Stimulated activated CD8-positive, alpha-beta memory T cell treated with anti-CD3 and anti-CD28 coated beads, Interleukin-7, amount 100 ng/mL, for 24 hours (primary cell): ENCODE measurements around the gene PPP1R1B.
"Not testable (repeated sequence)": the region's sequence is repeated elsewhere in the genome, so short reads cannot be mapped to it uniquely, and the experiment has no call there.

Experiments
- DNase-seq: peaks from one replicate; pipeline ENCODE4 v3.0.0-alpha.2; 2020; ENCODE audit warnings: low read depth

Gene PPP1R1B

DNA sequence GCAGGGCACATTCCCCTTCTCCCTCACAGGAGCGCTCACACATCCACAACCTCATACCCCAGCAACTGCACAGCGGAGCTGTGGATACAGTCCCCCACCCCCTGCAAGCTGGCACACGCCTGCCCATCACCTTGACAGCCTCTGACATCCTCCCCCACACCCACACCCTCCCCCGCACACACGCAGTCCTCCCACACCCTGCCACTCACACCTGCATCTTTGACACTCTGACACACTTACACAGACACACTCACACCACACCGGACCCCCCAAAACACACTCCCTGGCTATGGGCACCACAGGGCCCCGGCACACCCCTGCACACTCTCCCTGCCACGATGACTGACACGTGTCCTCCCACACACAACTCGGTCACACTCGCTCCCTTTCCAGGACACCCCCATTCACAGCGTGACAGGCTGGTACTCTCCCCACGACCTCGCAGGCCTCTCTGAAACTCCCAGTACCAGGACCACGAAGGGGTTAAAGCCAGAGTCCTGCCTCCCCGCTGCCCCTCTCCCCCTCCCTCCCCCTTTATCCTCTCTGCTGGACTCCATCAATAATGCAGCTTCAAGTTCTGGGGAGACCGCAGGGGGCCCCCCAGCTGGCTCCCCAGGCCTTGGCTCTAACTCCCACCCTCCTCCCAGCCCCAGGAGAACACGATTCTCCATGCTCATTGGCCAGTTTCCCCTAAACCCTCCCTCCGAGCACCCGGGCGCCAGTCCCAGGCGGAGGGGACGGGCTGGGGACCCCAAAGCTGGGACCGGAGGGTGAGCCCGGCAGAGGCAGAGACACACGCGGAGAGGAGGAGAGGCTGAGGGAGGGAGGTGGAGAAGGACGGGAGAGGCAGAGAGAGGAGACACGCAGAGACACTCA, at the start of gene PPP1R1B:
Gene PPP1R1B, plus strand, starts transcription at position 782 of the 876 bp plus-strand sequence. CDS start 441 bp downstream, outside the sequence.
- DNase-seq = no peak

DNA sequence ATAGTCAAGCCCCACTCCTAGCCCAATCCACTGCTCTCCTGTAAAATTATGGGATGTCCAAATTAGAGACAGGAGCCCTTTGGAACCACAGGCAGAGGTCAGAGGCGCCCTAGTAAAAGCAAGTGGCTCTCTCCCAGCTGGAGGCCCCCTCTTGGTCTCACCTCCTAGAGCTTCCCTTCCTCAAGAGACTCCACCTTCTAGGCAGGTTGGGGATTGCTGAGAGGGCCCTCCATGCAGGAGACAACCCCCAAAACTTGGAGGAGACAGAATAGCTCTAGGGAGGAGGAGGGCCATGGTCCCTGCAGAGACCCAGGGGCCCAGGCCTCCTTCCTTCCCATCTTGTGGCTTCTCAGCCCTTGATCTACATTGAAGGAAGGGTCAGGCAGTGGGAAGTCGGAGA, 48.5 kb upstream of the PPP1R1B start:
- DNase-seq = no peak

DNA sequence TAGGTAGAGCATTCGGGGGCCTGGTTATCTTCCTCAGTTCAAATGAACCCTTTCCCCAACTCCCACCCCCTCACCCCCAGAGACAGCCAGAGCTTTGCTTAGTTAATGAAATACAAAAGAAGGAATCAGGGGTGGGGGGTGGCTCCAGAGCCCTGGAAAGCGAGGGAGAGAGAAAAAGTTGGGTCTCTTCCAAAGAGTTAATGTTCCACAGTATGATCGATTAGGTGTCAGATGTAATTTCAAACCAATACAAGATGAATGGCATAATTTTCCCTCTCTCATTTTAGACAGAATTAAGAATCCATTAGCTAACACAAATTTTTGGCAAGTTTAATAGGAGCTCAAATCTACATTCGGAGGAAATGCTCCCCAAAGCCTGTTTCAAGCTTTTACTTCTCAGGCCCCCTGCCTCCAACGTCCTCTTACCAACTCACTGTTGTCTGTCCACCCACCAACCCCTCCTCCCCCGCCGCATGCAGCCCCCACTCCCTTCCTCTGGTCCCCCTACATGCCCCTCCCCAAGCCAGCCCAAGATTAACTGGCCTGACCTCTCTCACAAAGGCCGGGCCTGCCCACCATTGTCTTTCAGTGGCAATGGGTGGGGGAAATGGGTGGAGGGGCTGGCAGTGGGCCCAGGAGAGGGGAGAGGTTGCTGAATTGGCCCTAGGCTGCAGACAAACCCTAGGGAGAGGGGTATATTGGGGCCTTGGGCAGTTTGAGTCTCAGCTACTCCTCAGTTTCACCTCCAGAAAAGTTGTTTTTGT, 47.3 kb upstream of the PPP1R1B start:
- DNase-seq = no peak

DNA sequence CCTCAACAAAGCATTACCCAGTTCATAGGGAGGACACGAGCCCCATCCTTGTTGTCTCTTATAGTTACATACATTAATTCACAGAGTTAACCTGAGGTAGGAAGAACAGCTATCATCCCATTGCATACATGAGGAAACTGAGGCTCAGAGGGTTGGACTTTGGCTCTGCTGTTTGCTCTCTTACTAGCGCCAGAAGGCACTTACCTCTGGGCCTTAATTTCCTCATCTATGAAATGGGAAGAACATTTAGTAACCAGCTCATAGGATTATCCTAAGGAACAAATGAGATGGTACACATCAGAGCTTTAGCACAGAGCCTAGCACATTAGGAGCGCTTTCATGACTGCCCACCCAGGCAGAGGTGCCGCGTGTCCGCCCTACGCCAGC, 46.7 kb upstream of the PPP1R1B start:
- DNase-seq = no peak

DNA sequence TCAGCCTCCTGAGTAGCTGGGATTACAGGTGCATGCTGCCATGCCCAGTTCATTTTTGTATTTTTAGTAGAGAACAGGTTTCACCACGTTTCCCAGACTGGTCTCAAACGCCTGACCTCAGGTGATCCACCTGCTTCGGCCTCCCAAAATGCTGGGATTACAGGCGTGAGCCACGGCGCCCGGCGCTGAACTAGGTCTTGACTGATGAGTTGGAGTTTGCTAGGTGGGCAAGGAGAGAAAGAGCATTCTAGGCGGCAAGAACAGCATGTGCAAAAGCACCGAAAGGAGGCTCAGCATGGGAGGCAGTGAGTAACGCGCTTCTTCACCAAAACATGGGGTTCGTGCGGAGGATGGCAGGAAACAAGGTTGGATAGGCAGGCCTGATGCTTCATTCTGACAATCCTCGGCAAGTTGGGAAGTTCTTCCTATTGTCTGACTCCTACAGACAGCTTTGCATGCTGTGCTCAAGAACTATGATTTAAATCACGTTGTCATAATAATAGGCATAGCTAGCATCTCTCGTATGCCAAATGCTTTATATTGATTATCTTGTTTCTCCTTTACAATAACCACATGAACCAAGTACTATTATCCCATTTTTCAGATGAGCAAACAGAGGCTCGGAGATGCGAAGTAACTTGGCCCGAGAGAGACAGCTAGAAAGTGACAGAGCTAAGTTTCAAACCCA, 45.5 kb upstream of the PPP1R1B start:
- DNase-seq = no peak

DNA sequence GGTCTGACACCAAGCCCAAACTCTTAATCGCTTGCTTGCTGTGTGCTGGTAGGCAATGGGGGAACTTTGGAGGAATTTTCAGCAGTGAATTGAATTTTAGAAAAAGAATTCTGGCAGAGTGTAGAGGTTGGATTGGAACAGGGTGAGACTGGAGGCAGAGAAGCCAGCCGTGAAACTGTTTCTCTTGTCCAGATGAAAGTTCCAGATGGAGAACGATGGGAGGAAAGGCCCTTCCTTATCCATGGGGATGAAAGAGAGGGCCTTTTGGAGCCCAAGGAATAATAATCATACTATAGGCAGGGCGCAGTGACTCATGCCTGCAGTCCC, 45.0 kb upstream of the PPP1R1B start:
- no peak for DNase-seq

DNA sequence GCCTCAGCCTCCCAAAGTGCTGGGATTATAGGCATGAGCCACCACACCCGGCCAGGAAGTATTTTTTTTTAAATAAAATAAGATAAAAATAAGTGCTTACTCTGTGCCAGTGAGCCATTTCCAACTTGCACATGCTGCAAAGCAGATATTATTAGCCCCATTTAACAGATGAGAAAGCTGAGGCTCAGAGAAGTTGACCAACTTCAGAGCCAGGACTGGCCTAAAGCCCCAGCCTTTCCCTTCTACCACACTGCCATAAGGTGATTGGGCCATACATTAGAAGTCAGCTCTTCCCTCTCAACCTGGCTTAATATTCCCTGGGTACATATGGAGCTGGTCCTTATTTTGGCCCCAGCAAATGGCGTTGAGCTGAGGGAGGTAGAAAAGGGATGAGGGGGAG, 44.1 kb upstream of the PPP1R1B start:
- DNase-seq = no peak

DNA sequence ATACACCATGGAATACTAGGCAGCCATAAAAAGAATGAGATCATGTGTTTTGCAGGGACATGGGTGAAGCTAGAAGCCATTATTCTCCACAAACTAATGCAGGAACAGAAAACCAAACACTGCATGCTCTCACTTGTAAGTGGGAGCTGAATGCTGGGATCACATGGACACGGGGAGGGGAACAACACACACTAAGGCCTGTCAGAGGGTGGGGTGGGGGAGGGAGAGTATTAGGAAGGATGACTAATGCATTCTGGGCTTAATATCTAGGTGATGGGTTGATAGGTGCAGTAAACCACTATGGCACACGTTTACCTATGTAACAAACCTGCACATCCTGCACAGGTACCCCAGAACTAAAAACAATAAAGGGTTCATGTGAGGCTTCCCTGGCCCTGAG, 36.6 kb upstream of the PPP1R1B start:
- not testable (repeated sequence) for DNase-seq

DNA sequence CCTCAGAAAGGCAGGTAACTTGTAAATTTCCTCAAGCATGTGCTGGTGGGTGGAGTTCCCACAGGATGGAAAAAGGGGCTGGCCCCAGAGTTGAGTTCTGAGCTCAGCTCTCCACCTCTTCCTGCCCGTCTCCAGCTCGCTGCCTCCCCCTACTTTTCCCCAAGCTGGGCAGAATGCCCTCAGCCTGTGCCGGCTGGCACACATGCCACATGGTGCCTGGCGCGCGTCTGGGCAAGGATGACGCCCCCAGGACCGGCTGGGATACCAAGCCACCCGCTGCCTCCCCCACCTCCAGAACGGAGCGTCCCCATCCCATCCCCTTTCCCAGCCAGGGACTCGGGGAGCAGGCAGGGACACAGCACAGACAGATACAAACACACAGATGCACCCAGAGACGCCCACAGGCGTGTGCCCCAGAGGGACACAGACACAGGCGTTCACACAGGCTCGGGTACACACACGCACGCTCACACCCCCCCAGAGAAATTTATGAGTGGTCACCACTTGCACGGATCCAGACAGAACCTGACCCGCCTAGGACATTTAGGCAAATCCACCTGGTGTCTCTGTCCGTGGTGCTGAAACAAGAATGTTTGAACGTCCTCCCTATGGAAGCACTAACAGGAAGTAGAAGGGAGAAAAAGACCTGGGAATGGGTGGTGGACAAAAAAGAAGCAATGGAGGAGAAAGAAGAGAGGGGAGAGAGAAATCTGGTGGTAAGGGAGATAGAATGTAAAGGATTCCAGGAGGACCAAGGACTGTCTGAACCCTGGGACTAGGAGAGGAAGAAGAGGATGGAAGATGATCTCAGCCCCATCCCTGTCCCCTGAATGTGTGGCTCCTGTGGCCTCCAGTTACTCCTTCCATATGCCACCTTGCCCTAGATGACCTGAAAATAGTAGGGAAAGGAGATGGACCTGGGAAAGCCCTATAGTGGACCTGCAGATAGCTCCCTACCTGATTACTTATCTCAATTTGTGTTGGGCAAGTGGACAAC, 34.5 kb upstream of the PPP1R1B start:
- DNase-seq = no peak

DNA sequence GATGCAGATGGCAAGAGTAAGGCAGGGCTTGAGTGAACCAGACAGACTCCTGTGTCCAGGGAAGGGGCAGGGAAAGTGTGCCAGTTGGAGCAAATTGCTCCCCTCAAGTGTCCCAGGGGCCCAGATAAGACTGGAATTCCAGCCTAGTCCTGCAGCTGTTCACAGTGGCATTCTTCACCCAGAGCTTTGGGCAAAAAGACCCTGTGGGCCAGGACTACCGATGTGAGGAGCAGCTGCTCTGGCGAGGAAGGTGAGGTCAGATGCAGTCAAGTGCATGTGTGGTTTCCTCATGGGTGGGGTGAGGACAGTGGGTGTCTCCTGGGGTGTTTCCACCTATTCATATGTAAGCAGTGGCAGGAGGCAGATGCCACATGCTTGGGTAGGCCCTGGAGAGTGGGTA, 33.4 kb upstream of the PPP1R1B start:
- no peak for DNase-seq

DNA sequence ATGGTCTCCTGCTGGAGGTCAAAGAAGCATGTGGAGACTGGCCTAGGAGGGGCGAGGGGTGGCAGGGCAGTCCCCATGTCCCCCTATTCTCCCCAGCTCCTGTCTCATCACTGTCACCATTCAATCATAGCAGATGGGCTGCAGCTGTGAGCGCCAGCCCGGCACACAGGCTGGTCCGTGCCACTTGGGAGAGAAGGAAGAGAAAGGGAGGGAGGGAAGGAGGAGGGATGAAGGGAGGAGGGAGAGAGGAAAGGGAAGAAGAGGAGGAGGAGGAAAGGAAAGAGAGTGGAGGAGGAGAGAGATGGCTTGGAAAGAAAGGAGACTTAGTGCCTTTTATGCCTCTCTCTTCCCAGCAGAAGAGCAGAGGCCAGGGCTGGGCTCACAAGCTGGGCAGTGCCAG, 31.5 kb upstream of the PPP1R1B start:
- no peak for DNase-seq

DNA sequence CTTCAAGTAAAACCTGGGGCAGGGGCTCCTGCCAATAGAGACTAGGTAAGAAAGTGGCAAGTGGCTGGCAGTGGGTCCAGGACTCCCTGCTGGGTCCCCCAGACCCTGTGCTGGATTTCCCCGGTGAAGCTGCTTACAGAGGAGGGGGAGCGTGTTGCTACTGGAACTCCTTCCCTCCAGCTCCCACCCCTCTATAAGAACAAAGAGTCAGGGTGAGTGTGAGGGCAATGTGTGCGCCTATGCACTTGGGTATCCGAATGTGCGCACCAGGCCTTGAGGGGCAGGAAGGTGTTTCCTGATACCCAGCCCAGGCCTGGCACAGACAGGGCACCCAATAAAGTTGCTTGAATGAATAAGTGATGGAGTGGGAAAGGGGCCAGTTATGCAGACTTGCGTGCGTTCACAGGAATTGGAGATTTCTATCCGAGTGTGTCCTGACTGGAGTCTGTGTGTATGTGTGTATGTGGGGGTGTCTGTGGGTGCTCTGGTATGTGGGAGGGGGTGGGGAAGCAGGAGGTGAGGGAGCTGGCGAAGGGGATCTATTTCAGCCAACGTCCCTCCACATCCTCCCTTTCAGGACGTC, 30.7 kb upstream of the PPP1R1B start:
- DNase-seq = no peak

DNA sequence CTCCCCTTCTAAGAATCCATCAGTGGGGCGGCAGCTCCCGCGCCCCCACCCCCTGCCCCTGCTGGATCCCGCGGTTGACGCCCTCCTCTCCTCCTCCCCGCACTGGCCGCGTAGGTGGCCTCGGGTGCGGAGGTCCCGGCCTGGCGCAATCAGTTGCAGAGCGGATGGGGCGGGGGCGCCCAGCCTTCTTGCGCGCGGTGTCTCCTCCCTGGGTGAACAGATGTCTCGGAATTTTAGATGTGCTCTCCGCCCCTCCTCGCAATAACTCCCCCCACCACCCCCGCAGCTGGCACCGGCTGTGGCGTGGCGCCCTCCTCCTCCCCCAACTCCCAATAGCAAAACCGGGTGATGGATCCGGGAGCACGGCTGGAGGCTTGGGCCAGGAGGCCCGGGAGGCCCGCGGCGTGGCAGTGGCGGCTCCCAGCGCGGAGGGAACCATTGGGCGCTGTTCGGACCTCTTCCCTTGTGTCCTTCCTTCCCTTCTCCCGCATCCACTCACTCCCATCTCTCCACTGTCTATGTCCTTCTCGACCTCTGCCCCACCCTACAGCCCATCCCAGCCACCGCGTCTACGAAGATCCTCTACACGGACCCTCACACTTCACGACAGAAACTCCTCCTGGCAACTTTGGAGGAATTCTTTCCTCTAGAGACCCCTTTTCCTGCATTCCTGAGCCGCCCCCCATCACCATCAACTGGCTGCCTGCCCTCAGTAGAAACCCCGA, 30.0 kb upstream of the PPP1R1B start:
- DNase-seq = no peak

DNA sequence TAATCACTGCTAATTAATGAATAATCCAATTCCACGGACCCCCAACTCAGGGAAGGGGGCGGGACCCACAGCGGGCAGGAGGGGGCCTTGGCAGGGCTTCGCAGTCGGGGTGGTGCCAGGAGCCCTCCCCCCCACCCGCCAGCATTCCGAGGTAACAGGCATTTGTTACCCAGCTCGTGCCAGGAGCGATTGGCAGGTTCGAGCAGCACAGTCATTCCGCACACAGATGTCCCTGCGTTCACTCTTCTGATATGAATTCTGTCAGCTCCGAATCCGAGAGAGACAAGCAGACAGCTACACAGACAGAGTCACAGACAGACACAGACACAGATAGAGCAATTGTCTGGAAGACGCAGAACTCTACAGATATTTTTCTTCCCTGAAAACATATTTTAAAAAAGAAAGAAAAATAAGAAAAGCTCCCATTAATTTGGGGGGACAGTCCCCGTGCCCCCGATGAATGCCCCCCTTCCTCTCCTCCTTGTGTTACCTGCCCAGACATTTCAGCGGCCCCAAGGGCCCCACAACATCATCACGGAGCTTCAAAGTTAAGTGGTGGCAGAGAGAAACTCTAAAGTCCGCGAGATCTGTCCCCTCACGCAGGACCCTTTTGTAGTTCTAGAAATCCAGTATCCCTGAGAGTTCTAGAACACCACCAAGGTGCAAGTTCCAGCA, 29.2 kb upstream of the PPP1R1B start:
- no peak for DNase-seq

DNA sequence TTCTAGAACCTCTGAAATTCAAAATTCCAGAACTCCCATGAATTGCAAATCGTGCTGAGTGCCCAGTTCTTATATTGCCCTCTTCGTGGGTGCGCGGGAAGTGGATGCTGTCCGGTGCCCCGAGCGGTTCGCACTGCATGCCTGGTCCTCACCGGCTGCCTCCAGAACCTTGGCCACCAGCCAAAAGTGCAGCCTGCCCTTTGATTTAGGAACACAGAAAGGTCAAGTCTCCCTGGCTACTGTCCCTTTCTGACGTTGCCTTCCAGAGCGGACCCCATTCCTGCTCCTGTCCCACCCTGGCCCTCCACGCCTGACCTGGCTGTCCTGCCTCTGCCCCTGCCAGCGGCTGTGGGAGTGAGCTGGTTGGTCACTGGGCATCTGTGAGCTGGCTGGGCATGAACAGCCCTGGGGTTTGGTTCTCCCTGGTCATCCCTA, 28.7 kb upstream of the PPP1R1B start:
- no peak for DNase-seq

DNA sequence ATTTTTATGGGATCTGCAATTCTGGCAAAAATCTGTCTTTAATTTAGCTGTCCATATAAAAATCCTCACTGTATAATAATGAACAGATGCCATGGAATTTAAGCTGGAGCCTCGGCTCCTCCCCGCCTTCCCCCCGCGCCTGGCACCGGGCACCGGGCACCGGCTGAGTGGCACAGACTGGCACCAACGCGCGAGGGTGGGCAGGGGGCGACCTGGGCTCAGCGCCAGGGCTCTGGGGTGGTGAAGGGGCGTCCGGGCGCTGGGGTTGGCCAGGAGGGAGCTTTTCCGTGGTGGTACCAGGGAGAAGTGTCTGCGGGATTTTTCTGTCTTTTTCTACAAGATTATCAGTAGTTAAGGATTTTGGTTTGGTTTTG, 28.1 kb upstream of the PPP1R1B start:
- DNase-seq = no peak

DNA sequence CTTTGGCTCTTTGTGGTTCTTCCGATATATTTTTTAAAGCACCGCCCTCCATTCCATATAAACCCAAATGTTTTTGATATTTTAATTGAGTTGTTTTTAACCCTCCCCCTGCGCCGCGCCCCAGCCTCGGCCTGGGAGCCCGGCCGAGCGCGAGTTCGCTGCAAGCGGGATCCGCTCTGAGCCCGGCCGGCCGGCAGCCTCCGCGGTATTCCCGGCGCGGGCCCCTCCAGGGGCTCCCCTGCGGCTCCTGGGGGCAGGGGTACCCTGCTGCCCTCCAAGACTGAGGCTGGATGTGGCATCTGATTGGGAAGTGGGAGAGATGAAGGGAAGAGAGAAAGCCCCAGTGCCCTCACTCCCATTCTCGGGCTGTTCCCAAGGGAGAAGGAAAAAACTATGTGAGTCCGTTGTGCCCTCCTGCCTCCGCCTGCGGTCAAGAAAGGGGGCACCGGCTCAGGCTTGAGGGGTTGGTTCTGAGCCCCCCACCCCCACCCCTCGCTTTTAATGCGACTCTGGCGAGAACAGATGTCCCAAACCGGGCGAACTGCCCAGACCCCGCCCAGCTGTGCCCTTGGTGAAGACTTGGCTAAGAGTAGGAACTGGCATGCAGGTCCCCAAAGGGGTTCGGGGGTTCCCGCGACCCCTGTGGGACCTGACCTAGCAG, 27.6 kb upstream of the PPP1R1B start:
- no peak for DNase-seq

DNA sequence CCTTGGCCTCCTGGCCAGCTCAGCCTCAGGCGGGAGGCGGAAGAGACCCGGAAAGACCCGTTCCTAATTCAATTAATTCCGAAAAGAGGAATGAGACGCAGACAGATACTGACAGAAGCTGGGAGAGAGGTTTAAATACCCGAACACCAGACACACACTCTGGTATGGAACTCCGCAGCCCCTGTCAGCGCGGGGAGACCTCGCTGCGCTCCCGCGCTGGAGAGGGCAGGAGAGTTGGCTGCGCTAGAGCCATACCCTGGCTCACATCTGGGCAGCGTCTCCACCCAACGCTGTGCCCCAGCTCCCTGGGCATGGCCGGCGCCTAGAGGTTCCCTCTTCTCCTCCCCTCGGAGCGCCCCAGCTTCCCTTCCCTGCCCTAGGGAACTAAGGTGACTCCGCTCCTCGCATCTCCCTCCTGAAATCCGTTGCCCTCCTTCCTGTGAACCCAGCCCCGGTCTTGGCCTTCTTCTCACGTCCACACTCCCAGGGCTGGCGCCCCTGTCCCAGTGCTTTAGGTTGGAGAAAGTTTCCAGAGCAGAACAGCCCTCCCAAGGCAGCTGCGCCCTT, 27.0 kb upstream of the PPP1R1B start:
- DNase-seq = no peak
